ENCODE data around the gene CALHM2.

CALHM2 gene, protein sequence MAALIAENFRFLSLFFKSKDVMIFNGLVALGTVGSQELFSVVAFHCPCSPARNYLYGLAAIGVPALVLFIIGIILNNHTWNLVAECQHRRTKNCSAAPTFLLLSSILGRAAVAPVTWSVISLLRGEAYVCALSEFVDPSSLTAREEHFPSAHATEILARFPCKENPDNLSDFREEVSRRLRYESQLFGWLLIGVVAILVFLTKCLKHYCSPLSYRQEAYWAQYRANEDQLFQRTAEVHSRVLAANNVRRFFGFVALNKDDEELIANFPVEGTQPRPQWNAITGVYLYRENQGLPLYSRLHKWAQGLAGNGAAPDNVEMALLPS

GRCh38 chr10:103451831-103452505, at the start of gene CALHM2:
Gene CALHM2 (minus strand): TSS chr10:103452370. CDS start chr10:103449941, 2,429 bp downstream.
- peaks cover 16% of the 10 kb centered on the region for H3K36me3 ChIP-seq (ENCODE audit: control insufficient read depth, insufficient read depth, low read length)
- H3K27me3 ChIP-seq (replicated peaks; ENCODE audit: control insufficient read depth, insufficient read depth, low read length), result no peaks in the 10 kb centered on the region
- TF ChIP-seq, protein P1, sequence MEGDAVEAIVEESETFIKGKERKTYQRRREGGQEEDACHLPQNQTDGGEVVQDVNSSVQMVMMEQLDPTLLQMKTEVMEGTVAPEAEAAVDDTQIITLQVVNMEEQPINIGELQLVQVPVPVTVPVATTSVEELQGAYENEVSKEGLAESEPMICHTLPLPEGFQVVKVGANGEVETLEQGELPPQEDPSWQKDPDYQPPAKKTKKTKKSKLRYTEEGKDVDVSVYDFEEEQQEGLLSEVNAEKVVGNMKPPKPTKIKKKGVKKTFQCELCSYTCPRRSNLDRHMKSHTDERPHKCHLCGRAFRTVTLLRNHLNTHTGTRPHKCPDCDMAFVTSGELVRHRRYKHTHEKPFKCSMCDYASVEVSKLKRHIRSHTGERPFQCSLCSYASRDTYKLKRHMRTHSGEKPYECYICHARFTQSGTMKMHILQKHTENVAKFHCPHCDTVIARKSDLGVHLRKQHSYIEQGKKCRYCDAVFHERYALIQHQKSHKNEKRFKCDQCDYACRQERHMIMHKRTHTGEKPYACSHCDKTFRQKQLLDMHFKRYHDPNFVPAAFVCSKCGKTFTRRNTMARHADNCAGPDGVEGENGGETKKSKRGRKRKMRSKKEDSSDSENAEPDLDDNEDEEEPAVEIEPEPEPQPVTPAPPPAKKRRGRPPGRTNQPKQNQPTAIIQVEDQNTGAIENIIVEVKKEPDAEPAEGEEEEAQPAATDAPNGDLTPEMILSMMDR (IDR thresholded peaks at IDR 0.05; ENCODE audit: insufficient read depth, low read length, poor library complexity, severe bottlenecking), result no peak
- DNase-seq (ENCODE audit: extremely low read depth, insufficient read length), result peak; percentile 67
- peak within 1 kb of the TSS; percentile 79 for H3K4me3 ChIP-seq (replicated peaks; ENCODE audit: low read depth, low read length)

DNA sequence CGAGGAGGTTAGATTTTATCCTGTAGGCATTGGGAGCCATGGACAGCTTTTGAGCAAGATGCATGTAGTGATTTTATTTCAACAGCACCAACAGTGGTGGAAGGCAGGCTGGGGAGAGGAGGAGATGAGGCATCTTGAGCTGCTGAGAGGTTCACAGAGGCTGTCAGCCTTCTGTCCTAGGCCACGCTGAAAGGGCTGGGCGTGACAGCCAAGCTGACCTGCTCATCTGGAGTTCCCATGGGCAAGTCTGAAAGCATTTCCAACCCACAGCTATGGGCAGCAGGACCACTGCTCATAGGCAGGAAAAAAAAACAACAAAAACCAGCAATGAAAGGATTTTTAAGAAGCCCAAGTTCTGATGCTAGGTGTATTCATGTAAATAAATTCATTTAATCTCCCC, 49.0 kb upstream of the CALHM2 start:
- no peak for DNase-seq (ENCODE audit: extremely low read depth, insufficient read length)
- Histone ChIP-seq H3K27me3 (replicated peaks; ENCODE audit: control insufficient read depth, insufficient read depth, low read length) (peaks cover 1% of the 10 kb centered on the region; the same call in 1 of the 2 replicates), H3K36me3 (ENCODE audit: control insufficient read depth, insufficient read depth, low read length) (no peaks in the 10 kb centered on the region), H3K4me3 (replicated peaks; ENCODE audit: low read depth, low read length) (no peak overlapping the region)
- TF ChIP-seq, protein P1 (IDR thresholded peaks at IDR 0.05; ENCODE audit: insufficient read depth, low read length, poor library complexity, severe bottlenecking), result no peak

- TF ChIP-seq, protein P1 (IDR thresholded peaks at IDR 0.05; ENCODE audit: insufficient read depth, low read length, poor library complexity, severe bottlenecking), result no peak
- H3K36me3 ChIP-seq (ENCODE audit: control insufficient read depth, insufficient read depth, low read length), result no peaks in the 10 kb centered on the region
- no peak for DNase-seq (ENCODE audit: extremely low read depth, insufficient read length)
- H3K4me3 ChIP-seq (replicated peaks; ENCODE audit: low read depth, low read length), result no peak overlapping the region
- H3K27me3 ChIP-seq (replicated peaks; ENCODE audit: control insufficient read depth, insufficient read depth, low read length), result no peaks in the 10 kb centered on the region; the same call in 1 of the 2 replicates
These were observed 48.3 kb upstream of the CALHM2 start for GRCh38 chr10:103500481-103500880.

DNA sequence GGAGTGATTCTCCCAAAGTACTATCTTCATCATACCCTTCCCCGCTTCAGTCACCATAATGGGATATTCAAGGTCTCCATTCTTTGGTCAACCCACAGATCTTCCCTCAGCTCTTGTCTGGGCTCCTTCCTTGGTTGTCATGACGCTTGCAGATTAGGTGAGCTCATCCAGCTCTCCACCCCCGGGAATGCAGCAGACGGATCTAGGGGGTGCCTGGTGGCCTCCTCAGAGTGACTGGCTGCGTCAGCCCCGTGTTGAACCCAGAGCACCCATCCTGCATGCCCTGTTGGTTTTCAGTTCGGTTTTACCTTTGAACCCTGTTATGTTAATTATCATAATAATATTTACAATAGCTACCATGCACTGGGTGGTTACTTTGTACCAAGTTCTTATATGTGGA, 47.7 kb upstream of the CALHM2 start:
- Histone ChIP-seq H3K4me3 (replicated peaks; ENCODE audit: low read depth, low read length) (no peak overlapping the region), H3K36me3 (ENCODE audit: control insufficient read depth, insufficient read depth, low read length) (no peaks in the 10 kb centered on the region), H3K27me3 (replicated peaks; ENCODE audit: control insufficient read depth, insufficient read depth, low read length) (peaks cover under 1% of the 10 kb centered on the region)
- TF ChIP-seq, protein P1 (IDR thresholded peaks at IDR 0.05; ENCODE audit: insufficient read depth, low read length, poor library complexity, severe bottlenecking), result no peak
- DNase-seq (ENCODE audit: extremely low read depth, insufficient read length), result no peak

- Histone ChIP-seq H3K4me3 (replicated peaks; ENCODE audit: low read depth, low read length) (no peak overlapping the region), H3K27me3 (replicated peaks; ENCODE audit: control insufficient read depth, insufficient read depth, low read length) (peaks cover 5% of the 10 kb centered on the region), H3K36me3 (ENCODE audit: control insufficient read depth, insufficient read depth, low read length) (no peaks in the 10 kb centered on the region)
- TF ChIP-seq, protein P1 (IDR thresholded peaks at IDR 0.05; ENCODE audit: insufficient read depth, low read length, poor library complexity, severe bottlenecking), result no peak
- DNase-seq (ENCODE audit: extremely low read depth, insufficient read length), result no peak
These were observed 46.9 kb upstream of the CALHM2 start for GRCh38 chr10:103498936-103499638.

All from GM06990 (cell line).